T-helper 2 cell (primary cell): ENCODE results near the gene ARHGDIA.

Experiments
- DNase-seq, 5 experiments: peaks; one replicate each; pipeline versions ENCODE4 v3.0.0 to v3.0.0-alpha.2; 2012 to 2022

The ARHGDIA gene

GRCh38 chr17:81888105-81888987, 17.2 kb upstream of the ARHGDIA start:
- DNase-seq: no peak

GRCh38 chr17:81885869-81886548, 14.9 kb upstream of the ARHGDIA start:
- DNase-seq: no peak

- no peak for DNase-seq
Observed at GRCh38 chr17:81885454-81885853, 14.3 kb upstream of the ARHGDIA start.

GRCh38 chr17:81884968-81885367, 13.8 kb upstream of the ARHGDIA start:
- DNase-seq: no peak

- no peak for DNase-seq
Observed at GRCh38 chr17:81884520-81884919, 13.4 kb upstream of the ARHGDIA start.

GRCh38 chr17:81879121-81879520, 8.0 kb upstream of the ARHGDIA start:
- DNase-seq: no peak

GRCh38 chr17:81878294-81878693, 7.2 kb upstream of the ARHGDIA start:
- no peak for DNase-seq

- no peak for DNase-seq
Observed at GRCh38 chr17:81877569-81877968, 6.4 kb upstream of the ARHGDIA start.

GRCh38 chr17:81871387-81872230, 472 bp upstream of the ARHGDIA start:
- peak; percentile 92 to 95 (median 93) for DNase-seq

- peak in 2 of 5 experiments; percentile 36 to 83 for DNase-seq
Observed at GRCh38 chr17:81870131-81870980, 781 bp downstream of the ARHGDIA start.

- DNase-seq: peak in 2 of 5 experiments; percentile 14 to 48
Observed at GRCh38 chr17:81869221-81870130, 1.7 kb downstream of the ARHGDIA start.

- no peak for DNase-seq
Observed at GRCh38 chr17:81868674-81869220, 2.4 kb downstream of the ARHGDIA start.

GRCh38 chr17:81867991-81868673, 3.0 kb downstream of the ARHGDIA start:
- peak in 1 of 5 experiments; percentile 19 for DNase-seq

- DNase-seq: peak in 2 of 5 experiments; percentile 12 to 64
Observed at GRCh38 chr17:81867170-81867990, 3.8 kb downstream of the ARHGDIA start.

- DNase-seq: no peak
Observed at GRCh38 chr17:81866440-81867169, 4.5 kb downstream of the ARHGDIA start.

- peak in 1 of 5 experiments; percentile 27 for DNase-seq
Observed at GRCh38 chr17:81865733-81866439, 5.3 kb downstream of the ARHGDIA start.

- DNase-seq: no peak
Observed at GRCh38 chr17:81865358-81865732, 5.8 kb downstream of the ARHGDIA start.
